NK-92 treated with Interleukin-12 subunit alpha and Interleukin-12 subunit beta, amount 100 ng/mL, for 24 hours (cell line): ENCODE measurements around the gene LYPD6.
"Not testable (repeated sequence)": the region's sequence is repeated elsewhere in the genome, so short reads cannot be mapped to it uniquely, and the experiment has no call there.

Source experiments
- DNase-seq: peaks from one replicate; lab custom pipeline; 2025; lab: John Stamatoyannopoulos, UW

Gene LYPD6, protein sequence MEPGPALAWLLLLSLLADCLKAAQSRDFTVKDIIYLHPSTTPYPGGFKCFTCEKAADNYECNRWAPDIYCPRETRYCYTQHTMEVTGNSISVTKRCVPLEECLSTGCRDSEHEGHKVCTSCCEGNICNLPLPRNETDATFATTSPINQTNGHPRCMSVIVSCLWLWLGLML

DNA sequence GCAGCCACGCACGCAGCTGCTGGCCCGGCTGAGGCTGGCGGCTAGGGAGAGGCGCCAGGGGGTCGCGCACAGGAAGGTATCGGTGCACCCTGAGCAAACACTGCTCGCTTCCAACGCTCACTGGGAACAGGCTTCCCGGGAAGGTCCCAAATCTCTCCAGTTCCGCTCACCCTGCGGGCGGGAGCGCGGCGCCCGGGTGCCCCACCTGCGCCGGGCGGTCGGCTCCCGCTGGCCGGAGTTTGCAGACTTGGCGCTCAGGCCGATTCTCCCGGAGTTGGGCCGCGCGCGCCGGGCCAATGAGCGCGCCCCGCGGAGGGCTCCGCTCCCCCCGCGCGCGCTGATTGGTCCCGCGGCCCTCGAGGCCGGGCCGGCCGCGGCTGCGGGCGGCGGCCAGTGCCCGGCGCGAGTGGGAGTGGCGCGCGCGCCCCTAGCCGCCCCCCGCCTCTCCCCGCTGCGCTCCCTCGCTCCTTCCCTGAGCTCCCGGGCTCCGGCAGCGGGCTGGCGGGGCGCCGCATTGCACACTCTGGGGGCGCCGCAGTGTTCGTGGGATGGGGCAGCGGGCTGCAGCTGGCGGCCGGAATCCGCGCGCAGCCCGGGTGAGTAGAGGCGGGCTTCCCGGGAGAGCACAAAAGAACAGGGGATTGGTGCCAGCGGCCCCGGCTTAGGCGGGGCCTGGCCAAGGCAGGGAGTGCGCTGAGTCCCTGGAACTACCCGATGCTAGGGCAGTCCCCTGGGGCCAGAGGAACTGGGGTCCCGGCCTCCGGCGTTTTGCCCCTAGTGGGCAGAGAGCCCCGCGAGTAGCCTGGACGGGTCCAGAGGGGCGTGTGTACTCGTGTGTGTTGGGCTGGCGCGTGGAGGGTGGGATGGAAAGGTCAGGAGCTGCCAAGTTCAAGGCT lies at the start of gene LYPD6:
LYPD6 (plus strand) TSS at position 461 of the 896 bp plus-strand sequence. CDS start 107,122 bp downstream, outside the sequence.
- DNase-seq, result no peak

DNA sequence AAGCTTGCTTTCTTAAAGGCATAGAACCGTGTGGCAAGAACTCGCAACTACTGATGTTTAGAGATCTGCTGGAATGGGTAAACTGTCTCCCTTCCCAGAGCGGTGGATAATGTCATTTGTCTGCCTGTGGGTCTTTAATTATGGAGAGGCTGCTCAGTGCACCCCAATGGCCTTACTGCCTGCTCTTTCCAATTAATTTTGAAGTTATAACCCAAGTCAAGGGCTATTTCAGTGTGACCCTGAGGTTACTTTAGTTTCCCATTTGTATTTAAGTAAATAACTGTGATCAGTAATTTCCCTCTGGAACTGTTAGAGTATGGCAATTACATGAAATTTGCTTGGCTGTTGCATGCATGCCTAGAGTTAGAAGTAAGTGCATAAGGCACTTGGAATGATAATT lies 48.9 kb upstream of the LYPD6 start:
- DNase-seq, result no peak

- DNase-seq, result no peak
Measured at GRCh38 chr2:149290662-149291061, 39.7 kb upstream of the LYPD6 start.

DNA sequence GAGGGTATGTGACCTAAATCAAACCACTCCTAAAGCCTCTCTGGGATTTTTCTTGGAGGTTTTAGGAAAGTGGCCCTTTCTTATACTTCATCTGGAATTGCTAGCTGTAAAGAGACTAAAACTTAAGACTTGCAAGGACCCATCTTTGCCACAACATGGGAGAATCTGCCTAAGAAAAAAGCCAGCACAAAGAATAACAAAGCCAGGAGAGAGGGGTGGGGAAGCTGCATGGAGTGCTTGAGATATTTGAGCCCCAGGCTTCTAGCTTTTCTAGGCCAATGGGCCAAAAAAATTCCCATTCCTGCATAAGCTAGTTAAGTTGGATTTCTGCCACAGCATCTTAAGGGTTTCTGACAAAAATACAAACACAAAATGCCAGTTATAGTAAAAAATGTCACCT lies 38.5 kb upstream of the LYPD6 start:
- DNase-seq, result no peak

DNA sequence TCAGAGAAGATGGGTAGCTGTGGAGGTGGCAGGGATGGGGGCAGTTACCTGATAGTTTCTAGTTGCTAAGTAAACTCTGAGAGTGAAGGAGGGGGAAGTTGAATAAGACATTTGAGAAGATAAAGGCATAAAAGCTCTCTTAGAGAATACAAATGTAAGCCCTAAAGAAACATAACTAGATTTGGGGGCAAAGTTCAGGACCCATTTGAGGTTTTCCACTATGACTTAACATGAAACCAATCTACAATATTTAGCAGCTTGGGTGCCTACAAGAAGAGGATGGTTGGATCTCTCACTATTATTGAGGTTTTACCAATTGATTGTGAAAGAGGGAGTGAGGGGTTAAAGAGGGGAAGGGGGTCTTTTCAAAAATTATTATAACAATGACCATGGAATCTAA lies 34.4 kb upstream of the LYPD6 start:
- no peak for DNase-seq

- DNase-seq, result no peak
Measured at GRCh38 chr2:149307014-149307413, 23.4 kb upstream of the LYPD6 start.

GRCh38 chr2:149310349-149310748 lies 20.0 kb upstream of the LYPD6 start:
- DNase-seq, result no peak

DNA sequence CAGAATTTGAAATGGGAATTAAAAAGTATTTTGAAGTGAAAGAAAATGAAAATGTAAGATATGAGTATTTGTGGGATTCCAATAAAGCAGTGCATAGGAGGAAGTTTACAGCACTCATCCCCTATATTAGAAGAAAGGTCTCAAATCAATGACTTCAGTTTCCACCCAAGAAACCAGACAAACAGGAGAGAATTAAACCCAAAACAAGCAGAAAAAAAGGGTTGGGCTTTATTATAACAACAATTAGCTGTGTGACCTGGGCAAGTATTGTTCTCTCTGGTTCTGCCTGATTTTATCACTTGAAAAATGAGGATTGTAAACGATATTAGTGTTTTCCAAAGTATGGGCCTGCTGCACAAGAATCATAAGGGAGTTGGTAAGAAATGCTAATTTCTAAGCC lies 18.3 kb upstream of the LYPD6 start:
- DNase-seq, result no peak

GRCh38 chr2:149313512-149313972 lies 16.8 kb upstream of the LYPD6 start:
- DNase-seq, result no peak

GRCh38 chr2:149314687-149315086 lies 15.7 kb upstream of the LYPD6 start:
- no peak for DNase-seq

- no peak for DNase-seq
Measured at GRCh38 chr2:149315461-149315860, 14.9 kb upstream of the LYPD6 start.

GRCh38 chr2:149318566-149318965 lies 11.8 kb upstream of the LYPD6 start:
- not testable (repeated sequence) for DNase-seq

DNA sequence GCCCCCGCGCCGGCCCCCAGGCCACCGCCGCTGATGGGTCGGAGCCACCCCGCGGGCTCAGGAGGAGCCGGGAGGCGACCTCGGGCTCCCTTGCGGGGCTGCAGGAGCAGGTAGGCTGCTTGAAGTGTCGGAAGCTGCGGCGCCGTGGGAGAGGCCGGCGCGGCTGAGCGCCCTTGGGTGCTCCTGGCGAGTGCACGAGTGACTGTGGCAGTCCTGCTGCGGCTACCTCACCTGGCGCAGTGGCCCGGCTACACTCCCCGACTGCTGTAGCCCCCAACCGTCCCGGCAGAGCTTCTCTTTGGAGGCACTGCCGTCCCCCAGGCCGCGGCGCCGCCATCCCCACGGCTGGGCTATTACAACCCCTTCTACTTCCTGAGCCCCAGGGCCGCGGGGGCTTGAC lies 10.0 kb upstream of the LYPD6 start:
- no peak for DNase-seq

GRCh38 chr2:149329068-149329467 lies 1.3 kb upstream of the LYPD6 start:
- DNase-seq, result no peak

GRCh38 chr2:149329489-149330126 lies 779 bp upstream of the LYPD6 start:
- DNase-seq, result no peak

DNA sequence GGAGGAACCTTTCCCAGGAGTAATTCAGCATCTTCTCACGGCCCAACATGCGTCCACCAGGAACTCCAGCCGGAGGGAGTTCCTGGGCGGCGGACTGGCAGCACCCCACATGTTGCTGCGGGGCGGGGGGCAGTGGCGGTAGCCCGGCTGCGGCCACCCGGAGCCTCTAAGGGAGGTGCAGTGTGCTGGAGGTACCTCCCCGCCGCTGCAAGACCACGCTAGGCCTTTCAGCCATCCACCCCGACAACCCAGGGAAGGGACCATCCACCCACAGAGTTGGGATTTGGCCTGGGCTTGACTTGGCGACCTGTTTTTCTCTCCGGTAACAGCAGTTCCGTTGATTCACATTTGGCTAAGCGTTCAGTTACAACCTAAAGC lies 625 bp downstream of the LYPD6 start:
- DNase-seq, result no peak

GRCh38 chr2:149332364-149332763 lies 2.0 kb downstream of the LYPD6 start:
- DNase-seq, result no peak

GRCh38 chr2:149333636-149334035 lies 3.2 kb downstream of the LYPD6 start:
- no peak for DNase-seq

- no peak for DNase-seq
Measured at GRCh38 chr2:149334156-149334555, 3.8 kb downstream of the LYPD6 start.

- no peak for DNase-seq
Measured at GRCh38 chr2:149339324-149339723, 8.9 kb downstream of the LYPD6 start.

DNA sequence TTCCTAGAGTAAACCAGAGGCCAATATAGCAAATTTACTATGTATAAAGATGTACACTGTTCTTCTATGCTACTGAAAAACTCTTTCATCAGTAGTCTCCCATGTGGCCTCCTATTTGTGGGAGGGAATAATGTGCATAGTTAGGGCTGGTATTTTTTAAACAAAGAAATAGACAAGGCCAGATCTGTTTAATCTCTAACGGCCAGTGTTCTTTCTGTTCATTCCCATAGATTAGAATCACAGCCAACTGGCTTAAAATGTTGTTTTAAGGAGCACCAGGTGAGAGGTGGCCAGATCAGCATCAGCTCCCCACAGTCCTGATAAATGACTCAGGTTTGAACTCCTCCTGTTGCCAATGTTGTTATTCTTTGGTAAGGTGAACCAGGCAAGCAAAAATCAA lies 12.1 kb downstream of the LYPD6 start:
- DNase-seq, result no peak

GRCh38 chr2:149344105-149344504 lies 13.7 kb downstream of the LYPD6 start:
- DNase-seq, result no peak

DNA sequence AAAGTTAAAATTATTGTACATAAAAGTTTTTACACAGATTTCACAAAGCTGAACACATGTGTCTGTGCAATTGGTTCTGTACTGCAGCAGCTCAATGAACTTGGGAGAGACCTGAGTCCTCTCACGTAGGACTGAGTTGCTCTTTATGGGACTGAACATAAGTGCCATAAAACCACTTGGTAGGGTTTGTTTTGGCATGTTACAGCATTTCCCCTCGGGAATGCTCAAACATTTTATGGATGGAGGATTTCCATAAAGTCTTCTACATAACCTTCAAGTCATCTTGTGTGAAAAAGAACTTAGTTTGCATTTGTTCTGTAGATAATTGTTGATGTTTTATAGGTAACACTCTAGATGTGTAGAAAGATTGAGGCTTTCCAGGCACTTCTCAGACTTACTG lies 15.9 kb downstream of the LYPD6 start:
- DNase-seq, result no peak
